ENCODE measurements around the gene SWT1. TPM values are rescaled to one million over a fixed set of nuclear protein-coding genes. Genes with fewer than 3 reads are reported as not detected.

Gene SWT1
- total RNA-seq, 1 experiment from 2014 or later = 3.6 TPM

GRCh38 chr1:185328255-185328654, 171.3 kb downstream of the SWT1 start:
- H4K20me1 ChIP-seq (ENCODE audit: insufficient read depth) = no peaks in the 10 kb centered on the region
- no peaks in the 10 kb centered on the region for H3K27me3 ChIP-seq (ENCODE audit: insufficient read depth, low read depth)
- ChIA-PET POLR2A (ENCODE audit: unreplicated experiment) (no interaction called here), CTCF (no interaction called here)
- no peaks in the 10 kb centered on the region for H3K79me2 ChIP-seq (ENCODE audit: low read depth)
- H3K9me3 ChIP-seq (ENCODE audit: insufficient read depth, low read depth) = no peaks in the 10 kb centered on the region
- TF ChIP-seq CTCF (conservative IDR thresholded peaks at IDR 0.05) (no peak), EZH2 (IDR thresholded peaks at IDR 0.05; ENCODE audit: low read depth) (no peak)
- no peak overlapping the region for H3K4me2 ChIP-seq
- H3K4me1 ChIP-seq (replicated peaks; ENCODE audit: insufficient read depth) = no peaks in the 10 kb centered on the region
- H3K4me3 ChIP-seq = no peak overlapping the region
- no peaks in the 10 kb centered on the region for H3F3A ChIP-seq (ENCODE audit: insufficient read depth, low read depth)
- H3K27ac ChIP-seq = no peak overlapping the region
- H2AFZ ChIP-seq = no peak overlapping the region
- H3K36me3 ChIP-seq (ENCODE audit: low read depth) = no peaks in the 10 kb centered on the region
- DNase-seq = no peak
- BruUV-seq (replicated peaks) = no TSS peak
- H3K9me2 ChIP-seq (ENCODE audit: insufficient read depth) = no peaks in the 10 kb centered on the region
- intact Hi-C loops (cut with micrococcal nuclease; ENCODE audit: unreplicated experiment) = no loop called here

- BruUV-seq (replicated peaks) = no TSS peak
- no peaks in the 10 kb centered on the region for H3K36me3 ChIP-seq (ENCODE audit: low read depth)
- CTCF ChIA-PET = no interaction called here
- H3K4me2 ChIP-seq = no peak overlapping the region
- H3K4me3 ChIP-seq = no peak overlapping the region
- H3K27me3 ChIP-seq (ENCODE audit: insufficient read depth, low read depth) = no peaks in the 10 kb centered on the region
- no peaks in the 10 kb centered on the region for H4K20me1 ChIP-seq (ENCODE audit: insufficient read depth)
- H3F3A ChIP-seq (ENCODE audit: insufficient read depth, low read depth) = no peaks in the 10 kb centered on the region
- H2AFZ ChIP-seq = no peak overlapping the region
- no peak for TF ChIP-seq CTCF (conservative IDR thresholded peaks at IDR 0.05)
- TF ChIP-seq EZH2 (IDR thresholded peaks at IDR 0.05; ENCODE audit: low read depth) = no peak
- H3K27ac ChIP-seq = no peak overlapping the region
- no peaks in the 10 kb centered on the region for H3K4me1 ChIP-seq (replicated peaks; ENCODE audit: insufficient read depth)
- no peak for DNase-seq
- no peaks in the 10 kb centered on the region for H3K9me2 ChIP-seq (ENCODE audit: insufficient read depth)
- H3K79me2 ChIP-seq (ENCODE audit: low read depth) = no peaks in the 10 kb centered on the region
- POLR2A ChIA-PET (ENCODE audit: unreplicated experiment) = no interaction called here
- no peaks in the 10 kb centered on the region for H3K9me3 ChIP-seq (ENCODE audit: insufficient read depth, low read depth)
- intact Hi-C loops (cut with micrococcal nuclease; ENCODE audit: unreplicated experiment) = no loop called here
These were observed 177.2 kb downstream of the SWT1 start for GRCh38 chr1:185334182-185334581.

- intact Hi-C loops (cut with micrococcal nuclease; ENCODE audit: unreplicated experiment) = no loop called here
- Histone ChIP-seq H3K4me2 (no peak overlapping the region), H2AFZ (no peak overlapping the region), H3K4me3 (no peak overlapping the region), H3K4me1 (replicated peaks; ENCODE audit: insufficient read depth) (no peaks in the 10 kb centered on the region), H3K27me3 (ENCODE audit: insufficient read depth, low read depth) (no peaks in the 10 kb centered on the region), H3K36me3 (ENCODE audit: low read depth) (no peaks in the 10 kb centered on the region), H3K9me3 (ENCODE audit: insufficient read depth, low read depth) (no peaks in the 10 kb centered on the region), H3K27ac (no peak overlapping the region), H3F3A (ENCODE audit: insufficient read depth, low read depth) (no peaks in the 10 kb centered on the region), H3K79me2 (ENCODE audit: low read depth) (no peaks in the 10 kb centered on the region), H4K20me1 (ENCODE audit: insufficient read depth) (no peaks in the 10 kb centered on the region), H3K9me2 (ENCODE audit: insufficient read depth) (no peaks in the 10 kb centered on the region)
- ChIA-PET CTCF (no interaction called here), POLR2A (ENCODE audit: unreplicated experiment) (no interaction called here)
- DNase-seq = no peak
- TF ChIP-seq CTCF (conservative IDR thresholded peaks at IDR 0.05) (no peak), EZH2 (IDR thresholded peaks at IDR 0.05; ENCODE audit: low read depth) (no peak)
- BruUV-seq (replicated peaks) = no TSS peak
These were observed 180.3 kb downstream of the SWT1 start for GRCh38 chr1:185337246-185337645.
